ENCODE data around the gene DEPDC5.

DNA sequence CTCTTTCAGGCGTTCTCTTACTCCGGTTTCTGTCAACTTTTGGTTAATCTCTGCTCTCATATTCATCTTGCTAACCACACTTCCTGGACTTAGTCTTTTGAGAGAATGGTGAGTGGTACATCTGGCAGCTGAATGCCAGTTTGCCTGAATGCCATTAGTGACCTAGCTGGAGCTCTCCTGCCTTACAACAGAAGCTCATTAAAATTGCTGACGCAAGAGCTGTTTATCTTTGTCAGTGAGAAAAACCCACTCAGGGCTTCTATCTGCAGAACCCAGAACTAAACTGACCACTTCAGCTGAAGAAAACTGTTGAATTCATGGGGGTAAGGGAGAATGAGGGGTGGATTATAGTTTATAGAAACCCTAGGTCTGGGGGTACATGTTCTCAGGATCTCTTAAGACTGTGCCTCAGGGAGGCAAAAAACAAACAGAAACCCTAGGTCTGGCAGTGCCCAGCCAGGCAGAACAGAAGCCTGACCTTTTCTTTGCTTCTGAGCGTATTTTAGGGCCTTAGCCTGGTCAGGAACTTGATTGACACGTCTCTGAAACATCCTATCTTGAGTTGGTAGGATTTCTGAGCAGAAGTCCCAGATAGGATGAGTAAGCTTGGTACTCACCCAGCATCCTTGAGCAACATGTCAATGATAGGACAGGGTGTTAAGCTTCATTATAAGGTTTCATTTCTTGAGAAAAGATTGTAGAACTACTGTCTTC, 137.7 kb downstream of the DEPDC5 start:
- no peak for TF ChIP-seq POLR2A (IDR thresholded peaks at IDR 0.05)
- TF ChIP-seq, protein P1, sequence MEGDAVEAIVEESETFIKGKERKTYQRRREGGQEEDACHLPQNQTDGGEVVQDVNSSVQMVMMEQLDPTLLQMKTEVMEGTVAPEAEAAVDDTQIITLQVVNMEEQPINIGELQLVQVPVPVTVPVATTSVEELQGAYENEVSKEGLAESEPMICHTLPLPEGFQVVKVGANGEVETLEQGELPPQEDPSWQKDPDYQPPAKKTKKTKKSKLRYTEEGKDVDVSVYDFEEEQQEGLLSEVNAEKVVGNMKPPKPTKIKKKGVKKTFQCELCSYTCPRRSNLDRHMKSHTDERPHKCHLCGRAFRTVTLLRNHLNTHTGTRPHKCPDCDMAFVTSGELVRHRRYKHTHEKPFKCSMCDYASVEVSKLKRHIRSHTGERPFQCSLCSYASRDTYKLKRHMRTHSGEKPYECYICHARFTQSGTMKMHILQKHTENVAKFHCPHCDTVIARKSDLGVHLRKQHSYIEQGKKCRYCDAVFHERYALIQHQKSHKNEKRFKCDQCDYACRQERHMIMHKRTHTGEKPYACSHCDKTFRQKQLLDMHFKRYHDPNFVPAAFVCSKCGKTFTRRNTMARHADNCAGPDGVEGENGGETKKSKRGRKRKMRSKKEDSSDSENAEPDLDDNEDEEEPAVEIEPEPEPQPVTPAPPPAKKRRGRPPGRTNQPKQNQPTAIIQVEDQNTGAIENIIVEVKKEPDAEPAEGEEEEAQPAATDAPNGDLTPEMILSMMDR (IDR thresholded peaks at IDR 0.05): no peak
